Breast epithelium (tissue), 3 donors: ENCODE measurements around the gene ALG8.

Experiments used
- CTCF ChIP-seq, 3 donors: fragments of 450-650 bp; IDR thresholded peaks; one replicate each; pipeline ENCODE4 v1.5.1; 2016 to 2017; ENCODE audit warnings: antibody characterized with exemption in 3 of 3, mild to moderate bottlenecking in 3 of 3, moderate library complexity in 3 of 3
- POLR2A ChIP-seq: fragments of 450-650 bp; IDR thresholded peaks from one replicate; pipeline ENCODE4 v1.6.1; 2016; ENCODE audit warnings: antibody characterized with exemption, mild to moderate bottlenecking, moderate library complexity
- POLR2AphosphoS5 ChIP-seq, 3 donors: sonication (generic); formaldehyde crosslinking; IDR thresholded peaks; one replicate each; pipeline ENCODE4 v1.6.1; 2017; ENCODE audit warnings: antibody characterized with exemption in 3 of 3

- no peak for TF ChIP-seq CTCF (IDR thresholded peaks at IDR 0.05)
- no peak for TF ChIP-seq POLR2A
- TF ChIP-seq POLR2AphosphoS5 (IDR thresholded peaks at IDR 0.05): no peak
Observed at GRCh38 chr11:78100261-78100660, 39.2 kb downstream of the ALG8 start.
